Measurements from ENCODE around the gene RNF115.

GRCh38 chr1:145710291-145711027 lies 113.4 kb downstream of the RNF115 start:
- TF ChIP-seq CTCF (IDR thresholded peaks at IDR 0.05; ENCODE audit: low read depth, low read length, poor library complexity, severe bottlenecking), result no peak
- no peak for TF ChIP-seq EZH2phosphoT487 (IDR thresholded peaks at IDR 0.05; ENCODE audit: borderline replicate concordance, low read length)

Data from DOHH2 (cell line).